GM18511 (cell line): ENCODE results near the gene TLR9.

Source experiments
- ATAC-seq: cut with Tn5 transposase; IDR thresholded peaks from one replicate; pipeline ENCODE4 v1.9.1; 2021; ENCODE audit warnings: mild to moderate bottlenecking, moderate library complexity; ENCODE audit not compliant: unreplicated experiment

The TLR9 gene

GRCh38 chr3:52232279-52233107, 7.0 kb upstream of the TLR9 start:
- no peak for ATAC-seq

DNA sequence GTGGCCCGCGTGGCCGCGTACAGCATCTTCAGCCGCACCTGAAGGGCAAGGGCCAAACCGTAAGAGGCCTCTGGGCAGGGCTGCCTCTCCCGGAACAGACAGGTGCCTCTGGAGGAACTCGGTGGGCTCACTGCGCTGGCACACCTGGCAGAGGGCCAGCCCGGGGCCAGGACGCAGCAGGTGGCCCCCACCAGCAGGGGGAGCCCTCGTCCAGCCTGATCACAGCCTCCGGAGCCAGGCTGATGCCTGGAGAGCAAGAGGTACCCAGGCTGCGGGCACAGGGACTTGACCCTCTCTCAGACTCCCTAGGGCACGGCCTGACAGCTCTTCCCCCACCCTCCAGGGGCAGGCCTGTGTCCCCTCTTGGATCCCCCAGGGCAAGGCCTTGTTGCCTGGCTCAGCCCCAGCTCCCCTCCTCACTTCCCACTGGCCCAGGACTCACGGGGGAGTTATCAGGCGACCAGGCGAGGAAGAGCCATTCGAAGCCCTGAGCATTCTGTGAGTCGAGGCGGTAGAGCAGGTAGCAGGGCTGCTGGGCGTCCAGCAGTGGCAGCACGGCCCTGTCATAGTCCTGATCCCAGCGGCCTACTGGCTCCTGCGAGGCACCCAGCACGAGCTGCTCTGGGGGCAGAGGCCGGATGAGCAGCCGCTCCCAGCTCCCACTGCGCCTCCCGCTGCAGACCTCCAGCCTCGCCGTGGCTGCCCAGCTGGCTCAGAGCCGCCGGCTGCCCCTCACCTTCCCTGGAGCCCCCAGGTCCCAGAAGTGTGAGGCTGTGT, 6.2 kb upstream of the TLR9 start:
- ATAC-seq, result no peak

DNA sequence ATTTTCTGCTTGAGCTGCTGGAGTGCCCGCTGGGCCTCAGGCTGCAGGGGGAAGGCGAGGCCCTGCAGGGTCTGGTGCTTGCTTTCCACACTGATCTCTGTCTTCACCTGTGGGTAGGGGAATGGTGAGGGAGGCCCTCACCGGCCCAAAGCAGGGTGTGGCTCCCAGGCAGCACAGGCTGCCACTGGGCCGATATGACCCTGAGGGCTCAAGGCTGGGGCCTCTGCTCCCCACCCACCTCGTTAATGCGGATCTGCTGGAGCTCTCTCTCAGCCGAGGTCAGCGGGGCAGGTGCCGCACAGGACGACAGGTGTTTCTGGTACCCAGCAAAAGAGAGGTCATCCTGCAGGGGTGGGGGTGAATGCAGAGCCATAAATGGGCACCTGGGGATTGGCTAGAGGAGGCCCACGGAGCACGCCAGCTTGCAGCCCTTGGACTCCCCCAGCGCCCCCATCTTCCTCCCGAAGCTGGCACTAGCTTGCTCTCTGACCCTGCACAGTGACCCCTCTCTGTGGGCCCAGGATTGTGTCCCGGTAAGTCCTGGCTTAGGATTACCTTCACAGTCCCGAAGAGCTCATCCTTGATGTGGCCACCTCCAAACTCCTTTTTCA, 5.5 kb upstream of the TLR9 start:
- ATAC-seq, result no peak

DNA sequence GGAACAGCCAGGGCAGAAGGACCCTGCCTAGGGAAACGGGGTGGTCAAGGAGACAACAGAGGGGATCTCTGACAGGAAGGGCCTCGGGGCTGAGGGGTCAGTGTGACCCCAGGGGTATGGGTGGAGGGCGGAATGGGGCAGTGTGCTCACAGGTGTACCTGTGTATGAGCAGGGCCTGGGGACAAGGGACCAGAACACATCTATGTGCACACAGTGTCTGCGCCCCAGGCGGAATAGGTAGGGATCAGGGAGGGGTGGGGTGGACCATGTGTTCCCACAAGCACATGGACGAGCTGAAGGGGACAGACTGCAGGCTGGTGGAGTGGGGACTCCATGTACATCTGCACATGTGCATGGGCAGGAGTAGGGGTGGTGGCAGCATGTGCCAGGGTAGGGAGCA, 5.0 kb upstream of the TLR9 start:
- no peak for ATAC-seq

- ATAC-seq, result no peak
Observed at GRCh38 chr3:52229656-52230055, 4.2 kb upstream of the TLR9 start.

DNA sequence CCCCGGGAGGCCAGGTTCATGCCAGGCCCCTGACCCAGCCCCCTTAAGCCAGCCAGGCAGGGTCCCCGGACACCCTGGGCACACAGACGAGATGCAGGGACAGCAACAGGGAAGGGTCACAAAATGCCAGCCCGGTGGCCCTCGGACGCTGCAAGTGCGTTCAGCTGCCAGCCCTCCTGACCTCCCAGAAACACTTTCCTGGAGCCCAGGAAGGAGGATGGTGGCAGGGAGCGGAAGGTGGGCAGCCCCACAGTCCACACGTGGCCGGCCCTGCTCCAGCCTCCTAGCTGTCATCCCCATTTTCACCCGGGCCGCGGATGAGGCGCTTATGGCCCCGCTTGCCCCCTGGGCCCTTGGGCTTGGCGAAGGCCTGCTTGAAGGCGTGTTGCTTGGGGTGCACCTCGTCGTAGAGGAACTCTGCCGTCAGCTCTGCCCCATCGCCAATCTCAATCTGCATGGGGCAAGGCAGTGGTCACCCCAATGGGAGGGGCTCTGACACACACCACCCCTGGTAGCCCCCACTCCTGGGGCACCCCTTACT, 3.4 kb upstream of the TLR9 start:
- ATAC-seq, result no peak

DNA sequence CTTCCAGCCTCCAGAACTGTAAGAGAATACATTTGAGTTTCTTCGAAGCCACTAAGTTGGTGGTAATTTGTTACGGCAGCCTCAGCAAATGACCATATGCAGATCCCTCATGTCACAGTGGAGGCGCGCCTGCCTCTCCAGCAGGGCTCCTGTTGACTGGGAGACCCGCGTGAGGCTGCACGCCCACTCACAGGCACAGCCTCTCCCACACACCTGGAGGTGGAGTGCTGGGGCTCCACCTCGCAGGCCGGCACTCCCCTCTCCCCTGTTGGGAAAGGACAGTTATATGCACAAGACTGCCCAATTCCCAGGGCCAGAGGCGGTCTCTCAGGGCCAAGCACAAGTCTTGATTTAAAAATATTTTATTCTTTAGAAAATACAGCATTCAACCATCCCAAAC, 2.8 kb upstream of the TLR9 start:
- ATAC-seq, result no peak

- ATAC-seq, result no peak
Observed at GRCh38 chr3:52227766-52228165, 2.3 kb upstream of the TLR9 start.

DNA sequence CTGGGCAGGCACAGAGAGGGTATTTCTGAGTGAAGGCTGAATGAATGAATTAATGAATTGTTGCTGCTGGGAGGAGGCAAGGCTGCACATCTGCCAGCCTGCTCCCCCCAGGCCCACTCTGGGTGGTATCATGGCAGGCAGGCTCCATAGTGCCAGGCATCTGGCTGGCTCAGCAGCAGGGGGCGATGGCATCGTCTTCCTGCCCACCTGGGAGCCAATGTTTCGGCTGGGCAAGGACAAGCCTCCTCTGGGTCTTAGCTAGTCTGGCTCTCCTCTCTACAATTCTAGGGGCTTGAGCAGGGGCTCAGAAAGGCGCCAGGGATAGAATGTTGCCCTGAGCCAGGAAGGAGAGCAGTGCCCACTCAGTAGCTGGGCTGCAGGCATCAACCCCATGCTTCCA, 1.7 kb upstream of the TLR9 start:
- no peak for ATAC-seq

- ATAC-seq, result peak; percentile 20
Observed at GRCh38 chr3:52226229-52226817, 878 bp upstream of the TLR9 start.

GRCh38 chr3:52223449-52224408, 1.7 kb downstream of the TLR9 start:
- no peak for ATAC-seq

DNA sequence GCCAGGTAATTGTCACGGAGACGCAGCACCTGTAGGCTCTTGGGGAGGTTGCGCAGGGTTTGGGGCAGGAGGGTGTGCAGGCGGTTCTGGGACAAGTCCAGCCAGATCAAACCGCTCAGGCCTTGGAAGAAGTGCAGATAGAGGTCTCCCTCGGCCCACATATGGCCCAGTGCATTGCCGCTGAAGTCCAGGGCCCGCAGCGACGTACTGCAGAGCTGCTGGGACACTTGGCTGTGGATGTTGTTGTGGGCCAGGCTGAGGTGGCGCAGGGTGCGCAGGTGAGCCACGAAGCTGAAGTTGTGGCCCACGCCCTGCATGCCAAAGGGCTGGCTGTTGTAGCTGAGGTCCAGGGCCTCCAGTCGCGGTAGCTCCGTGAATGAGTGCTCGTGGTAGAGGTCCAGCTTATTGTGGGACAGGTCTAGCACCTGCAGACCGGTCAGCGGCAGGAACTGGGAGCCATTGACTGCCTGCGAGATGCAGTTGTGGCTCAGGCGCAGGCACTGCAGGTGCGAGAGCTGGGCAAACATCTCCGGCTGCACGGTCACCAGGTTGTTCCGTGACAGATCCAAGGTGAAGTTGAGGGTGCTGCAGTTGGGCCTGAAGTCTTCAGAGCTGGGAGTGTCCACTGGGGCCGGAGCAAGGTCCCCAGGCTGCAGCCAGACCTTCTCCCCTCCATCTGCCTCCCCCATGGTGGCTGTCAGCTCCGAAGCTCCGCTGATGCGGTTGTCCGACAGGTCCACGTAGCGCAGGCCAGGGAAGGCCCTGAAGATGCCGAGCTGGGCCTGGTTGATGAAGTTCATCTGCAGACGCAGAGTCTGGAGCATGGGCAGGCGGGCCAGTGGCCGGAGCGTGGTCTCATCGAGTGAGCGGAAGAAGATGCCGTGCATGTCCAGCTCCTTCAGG, 2.9 kb downstream of the TLR9 start:
- ATAC-seq, result no peak

GRCh38 chr3:52221563-52222318, 3.7 kb downstream of the TLR9 start:
- ATAC-seq, result no peak

- ATAC-seq, result no peak
Observed at GRCh38 chr3:52221141-52221562, 4.3 kb downstream of the TLR9 start.

- peak; percentile 59 for ATAC-seq
Observed at GRCh38 chr3:52220380-52221026, 4.9 kb downstream of the TLR9 start.

DNA sequence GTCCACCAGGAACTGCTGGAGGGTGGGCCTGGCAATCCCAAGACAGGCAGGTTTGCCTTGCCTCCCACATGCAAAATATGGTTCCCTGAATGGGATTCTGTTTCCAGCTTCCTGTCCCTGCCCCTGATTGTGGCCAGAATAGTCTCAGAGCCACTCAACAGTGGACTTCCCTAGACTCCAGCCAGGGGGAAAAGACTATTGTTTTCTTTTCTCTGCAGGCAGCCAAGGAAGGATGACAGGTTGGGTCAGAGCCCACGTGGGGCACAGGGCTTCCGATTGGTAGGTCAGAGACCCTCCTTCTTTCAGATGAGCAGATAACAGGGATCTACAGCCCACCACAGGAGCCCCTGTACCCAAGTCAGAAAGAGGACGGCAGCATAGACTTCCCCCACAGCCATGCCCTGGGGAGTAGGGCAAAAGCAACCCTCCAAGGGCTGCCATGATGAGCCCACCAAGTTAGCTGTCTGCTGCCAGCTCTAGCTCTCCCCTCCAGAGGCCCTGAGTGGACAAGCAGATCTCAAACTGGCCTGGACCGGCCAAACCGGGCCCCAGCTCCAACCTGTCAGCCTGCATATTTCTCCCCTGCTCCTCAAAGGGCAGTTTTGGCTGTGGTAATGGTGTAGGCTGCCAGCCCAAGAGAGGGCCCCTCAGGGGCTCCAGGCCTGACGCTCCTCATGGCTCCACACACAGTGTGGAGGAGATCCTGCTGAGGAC, 6.4 kb downstream of the TLR9 start:
- no peak for ATAC-seq

DNA sequence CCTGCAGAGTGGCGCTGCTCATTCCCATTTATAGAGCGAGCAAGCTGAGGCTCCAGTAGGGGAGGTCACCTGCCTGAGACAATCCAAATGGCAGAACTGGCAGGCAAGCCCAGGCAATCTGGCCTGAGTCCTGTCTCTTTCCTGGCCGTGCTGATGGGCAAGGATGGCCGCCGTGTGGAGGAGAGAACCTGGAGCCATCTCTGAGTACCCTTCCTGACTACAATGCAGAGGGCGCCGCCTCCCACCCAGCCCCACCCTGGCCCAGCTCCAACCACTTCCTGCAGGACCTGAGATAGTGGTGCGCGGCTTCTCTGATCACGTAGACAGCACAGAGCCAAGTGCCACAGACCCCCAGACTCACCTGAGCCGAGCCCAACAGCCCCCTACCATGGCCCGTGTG, 7.0 kb downstream of the TLR9 start:
- ATAC-seq, result no peak
